Hepatocyte (in vitro differentiated cells): ENCODE measurements around the gene TSSK3.

Experiments used
- EZH2 ChIP-seq: fragments of 200-600 bp; sonication (generic); IDR thresholded peaks from 2 replicates; pipeline ENCODE4 v1.6.1; 2016; ENCODE audit warnings: antibody characterized with exemption, mild to moderate bottlenecking, borderline replicate concordance
- TF ChIP-seq, protein P1 (sequence below): fragments of 200-600 bp; sonication (generic); IDR thresholded peaks from 2 replicates; pipeline ENCODE4 v1.5.1; 2016; ENCODE audit warnings: antibody characterized with exemption, mild to moderate bottlenecking; ENCODE audit not compliant: poor library complexity

DNA sequence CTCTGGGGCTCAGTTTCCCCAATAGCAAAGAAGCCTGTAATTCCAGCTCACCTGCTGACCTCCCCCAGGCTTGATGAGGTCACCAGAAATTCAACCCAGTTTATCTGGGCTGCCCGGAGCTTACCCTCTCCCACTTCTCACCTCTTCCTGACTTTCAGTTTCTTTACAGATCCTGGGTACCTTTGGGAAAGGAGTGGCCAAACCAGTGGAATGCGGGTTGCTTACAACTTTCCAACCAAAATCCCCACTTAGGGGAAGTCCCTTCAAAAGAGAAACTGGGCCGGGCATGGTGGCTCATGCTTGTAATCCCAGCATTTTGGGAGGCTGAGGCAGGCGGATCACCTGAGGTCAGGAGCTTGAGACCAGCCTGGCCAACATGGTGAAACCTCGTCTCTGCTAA lies 20.4 kb upstream of the TSSK3 start:
- no peak for TF ChIP-seq EZH2
- TF ChIP-seq, protein P1, sequence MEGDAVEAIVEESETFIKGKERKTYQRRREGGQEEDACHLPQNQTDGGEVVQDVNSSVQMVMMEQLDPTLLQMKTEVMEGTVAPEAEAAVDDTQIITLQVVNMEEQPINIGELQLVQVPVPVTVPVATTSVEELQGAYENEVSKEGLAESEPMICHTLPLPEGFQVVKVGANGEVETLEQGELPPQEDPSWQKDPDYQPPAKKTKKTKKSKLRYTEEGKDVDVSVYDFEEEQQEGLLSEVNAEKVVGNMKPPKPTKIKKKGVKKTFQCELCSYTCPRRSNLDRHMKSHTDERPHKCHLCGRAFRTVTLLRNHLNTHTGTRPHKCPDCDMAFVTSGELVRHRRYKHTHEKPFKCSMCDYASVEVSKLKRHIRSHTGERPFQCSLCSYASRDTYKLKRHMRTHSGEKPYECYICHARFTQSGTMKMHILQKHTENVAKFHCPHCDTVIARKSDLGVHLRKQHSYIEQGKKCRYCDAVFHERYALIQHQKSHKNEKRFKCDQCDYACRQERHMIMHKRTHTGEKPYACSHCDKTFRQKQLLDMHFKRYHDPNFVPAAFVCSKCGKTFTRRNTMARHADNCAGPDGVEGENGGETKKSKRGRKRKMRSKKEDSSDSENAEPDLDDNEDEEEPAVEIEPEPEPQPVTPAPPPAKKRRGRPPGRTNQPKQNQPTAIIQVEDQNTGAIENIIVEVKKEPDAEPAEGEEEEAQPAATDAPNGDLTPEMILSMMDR, result no peak
